ENCODE data around the gene SORCS2. TPM values are rescaled to one million over a fixed set of nuclear protein-coding genes. Genes with fewer than 3 reads are reported as not detected.
A peak's percentile ranks its signal among the peaks of the same experiment; 100 is the strongest.

SORCS2 gene
- total and polyA plus RNA-seq, 2 of the 4 experiments (the other 2 are of a cell fraction): 0.36 to 0.62 TPM

- dilution Hi-C loops (cut with HindIII; ENCODE audit: low sequenced_read_pairs, unreplicated experiment): no loop called here
- H2AFZ ChIP-seq (replicated peaks; ENCODE audit: low read length, poor library complexity): no peak overlapping the region
- H2AK5ac ChIP-seq (ENCODE audit: low read depth, low read length): no peak overlapping the region
- H4K91ac ChIP-seq (ENCODE audit: insufficient read depth, low read depth, low read length): no peak overlapping the region
- no peak overlapping the region for H3K14ac ChIP-seq (replicated peaks; ENCODE audit: low read depth, low read length)
- H3K9me3 ChIP-seq (ENCODE audit: control insufficient read depth, insufficient read depth, low read length): no peaks in the 10 kb centered on the region
- H4K8ac ChIP-seq (ENCODE audit: low read depth in 2 of 2, low read length in 2 of 2): no peak overlapping the region
- peaks cover 42% of the 10 kb centered on the region for H3K27me3 ChIP-seq (ENCODE audit: control insufficient read depth, insufficient read depth, low read length)
- H2BK5ac ChIP-seq (ENCODE audit: low read depth, low read length, poor library complexity, severe bottlenecking): no peak overlapping the region
- H3K36me3 ChIP-seq (ENCODE audit: control insufficient read depth, insufficient read depth, low read length): no peaks in the 10 kb centered on the region
- H2BK15ac ChIP-seq (ENCODE audit: low read depth, low read length): no peak overlapping the region
- no TSS peak for BruUV-seq (replicated peaks)
- intact Hi-C loops (cut with micrococcal nuclease): loop anchor here (1.0 kb wide), 1 partner anchor 104 kb away; the partner anchor contains the start of gene SORCS2
- 64% methylated on average over 8 of the region's 19 CpGs; no CpG with 5 or more reads in 1 of the 2 experiments for WGBS, 2 experiments (ENCODE audit: extremely low coverage in 2 of 2, insufficient read length in 1 of 2)
- no peak overlapping the region for H3K4me2 ChIP-seq (ENCODE audit: low read depth, low read length)
- POLR2A ChIA-PET (ENCODE audit: unreplicated experiment): no interaction called here
- no peak overlapping the region for H2BK20ac ChIP-seq (ENCODE audit: low read depth, low read length)
- H3K18ac ChIP-seq (ENCODE audit: low read depth, low read length): no peak overlapping the region
- no peaks in the 10 kb centered on the region for H3K4me1 ChIP-seq (ENCODE audit: control insufficient read depth, insufficient read depth, low read length)
- no peak overlapping the region for H2AK9ac ChIP-seq (replicated peaks; ENCODE audit: low read depth, low read length, poor library complexity)
- H3K56ac ChIP-seq (ENCODE audit: extremely low read depth, insufficient read depth, low read length): no peak overlapping the region
- H3K23ac ChIP-seq (ENCODE audit: low read depth, low read length): no peak overlapping the region
- ATAC-seq (ENCODE audit: low read depth) (peak; percentile 84), DNase-seq (peak; percentile 15)
- in situ Hi-C loops (cut with MboI; ENCODE audit: low sequenced_read_pairs): no loop called here
- H3K4me3 ChIP-seq (ENCODE audit: insufficient read depth, low read depth, low read length): no peak overlapping the region
- no peaks in the 10 kb centered on the region for H3K79me1 ChIP-seq (ENCODE audit: low read depth in 1 of 2, low read length in 2 of 2)
- no peak overlapping the region for H3K27ac ChIP-seq (ENCODE audit: insufficient read depth, low read length)
- CTCF ChIA-PET: interaction anchor here (0.6 to 0.9 kb wide), 2 partner anchors 101 to 386 kb away, joined by 4 to 10 read pairs; partner anchors contain the start of gene TBC1D14
- TF ChIP-seq MAZ (IDR thresholded peaks at IDR 0.05; ENCODE audit: borderline replicate concordance, low read depth, low read length): peak; percentile 35; the same call in 1 of the 2 replicates
- peak; percentile 88 for TF ChIP-seq RAD21 (IDR thresholded peaks at IDR 0.05; ENCODE audit: low read length)
- peak; percentile 83 for TF ChIP-seq SMC3 (IDR thresholded peaks at IDR 0.05; ENCODE audit: low read depth, low read length)
- TF ChIP-seq FOS (IDR thresholded peaks at IDR 0.05; ENCODE audit: low read depth, low read length): no peak
- no peak for TF ChIP-seq NFE2L2 (IDR thresholded peaks at IDR 0.05; ENCODE audit: low read depth, low read length)
- TF ChIP-seq BHLHE40 (IDR thresholded peaks at IDR 0.05; ENCODE audit: low read depth, low read length): no peak
- TF ChIP-seq RCOR1 (IDR thresholded peaks at IDR 0.05; ENCODE audit: insufficient replicate concordance, low read length): no peak
- no peak for TF ChIP-seq ELK1 (IDR thresholded peaks at IDR 0.05; ENCODE audit: borderline replicate concordance, low read depth, low read length)
- TF ChIP-seq CTCF (conservative IDR thresholded peaks at IDR 0.05; ENCODE audit: low read depth, low read length): peak; percentile 72
- TF ChIP-seq MAFK (IDR thresholded peaks at IDR 0.05; ENCODE audit: low read depth, low read length): no peak
- no peak overlapping the region for H3K9ac ChIP-seq (ENCODE audit: low read depth, low read length)
- no peak overlapping the region for H2BK120ac ChIP-seq (ENCODE audit: low read depth, low read length)
- no peak overlapping the region for H4K5ac ChIP-seq (ENCODE audit: low read depth, low read length)
- no peaks in the 10 kb centered on the region for H3K9me1 ChIP-seq (ENCODE audit: insufficient read depth, low read length)
- no peak overlapping the region for H3K4ac ChIP-seq (ENCODE audit: low read depth, low read length)
- no peaks in the 10 kb centered on the region for H4K20me1 ChIP-seq (ENCODE audit: insufficient read depth, low read length)
Measured at GRCh38 chr4:7295911-7296660, 103.7 kb downstream of the SORCS2 start.
